HG02885 (cell line): Measurements from ENCODE around the gene ADNP.

Source experiments
- ATAC-seq: cut with Tn5 transposase; IDR thresholded peaks from one replicate; pipeline ENCODE4 v1.9.1; 2021; ENCODE audit warnings: mild to moderate bottlenecking; ENCODE audit not compliant: unreplicated experiment, poor library complexity

Gene ADNP

DNA sequence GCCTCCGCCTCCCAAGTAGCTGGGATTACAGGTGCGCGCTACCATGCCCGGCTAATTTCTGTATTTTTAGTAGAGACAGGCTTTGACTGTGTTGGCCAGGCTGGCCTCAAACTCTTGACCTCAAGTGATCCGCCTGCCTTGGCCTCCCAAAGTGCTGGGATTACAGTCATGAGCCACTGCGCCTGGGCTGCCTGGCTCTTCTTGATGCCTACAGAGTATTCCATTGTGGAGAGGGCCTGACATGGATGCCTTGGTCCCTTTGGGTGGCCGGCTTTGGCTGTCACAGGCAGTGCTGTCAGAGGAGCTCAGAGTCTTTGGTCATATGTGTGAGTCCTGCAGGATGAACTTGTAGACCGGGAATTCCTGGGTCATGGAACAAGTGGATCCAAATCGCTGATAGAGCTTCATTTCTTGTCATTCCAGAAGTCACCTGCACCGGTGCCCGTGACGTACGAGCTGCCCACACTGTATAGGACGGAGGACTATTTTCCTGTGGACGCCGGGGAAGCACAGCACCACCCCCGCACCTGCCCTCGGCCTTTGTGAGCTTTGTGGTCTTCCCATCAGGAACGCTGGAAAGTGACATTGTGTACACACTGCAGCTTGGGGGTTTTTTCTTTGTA is 55.1 kb downstream of the ADNP start:
- no peak for ATAC-seq

- ATAC-seq: no peak
These were observed 56.2 kb downstream of the ADNP start for GRCh38 chr20:50874758-50875665.

GRCh38 chr20:50874111-50874757 is 57.0 kb downstream of the ADNP start:
- ATAC-seq: no peak

- ATAC-seq: no peak
These were observed 57.7 kb downstream of the ADNP start for GRCh38 chr20:50873585-50873984.

DNA sequence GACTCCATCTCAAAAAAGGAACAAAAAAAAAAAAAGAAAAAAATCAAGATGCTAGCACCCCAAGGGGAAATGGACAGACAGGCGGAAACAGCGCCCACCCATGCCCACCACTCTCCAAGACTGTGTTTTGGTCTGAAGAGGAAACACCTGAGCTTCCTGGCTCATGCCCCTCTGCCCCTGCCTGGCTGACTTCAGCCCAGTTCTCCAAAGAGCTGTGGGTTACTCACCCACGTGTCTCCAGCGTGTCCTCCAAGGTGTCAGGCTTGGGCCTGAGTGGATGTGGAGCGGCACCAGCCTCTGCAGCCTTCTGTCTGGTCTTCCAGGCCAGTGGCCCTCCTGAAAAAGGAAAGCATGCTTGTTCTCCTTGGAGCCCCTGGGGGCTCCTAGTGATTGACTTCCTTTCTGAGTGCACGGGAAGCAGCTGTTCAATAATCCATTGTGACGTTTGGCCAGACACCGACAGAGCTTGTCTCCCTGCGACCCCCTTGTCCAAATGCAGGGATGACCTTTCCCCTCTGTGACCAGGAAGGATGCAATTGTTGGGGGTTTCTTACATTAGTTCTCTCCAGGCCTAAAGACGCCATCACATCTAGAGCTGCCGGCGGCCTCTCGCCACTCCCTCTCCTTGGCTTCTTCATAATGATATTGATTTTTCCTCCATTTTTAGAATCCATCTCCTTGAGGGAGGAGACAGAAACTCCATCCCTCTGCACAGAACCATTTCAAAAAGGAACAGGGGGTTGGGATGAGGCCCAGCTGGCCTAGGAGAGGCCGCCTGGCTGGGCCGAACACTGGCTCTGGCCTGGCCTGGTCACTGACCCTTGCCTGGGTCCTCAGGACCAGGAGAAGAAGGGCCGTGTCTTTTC is 58.4 kb downstream of the ADNP start:
- no peak for ATAC-seq

DNA sequence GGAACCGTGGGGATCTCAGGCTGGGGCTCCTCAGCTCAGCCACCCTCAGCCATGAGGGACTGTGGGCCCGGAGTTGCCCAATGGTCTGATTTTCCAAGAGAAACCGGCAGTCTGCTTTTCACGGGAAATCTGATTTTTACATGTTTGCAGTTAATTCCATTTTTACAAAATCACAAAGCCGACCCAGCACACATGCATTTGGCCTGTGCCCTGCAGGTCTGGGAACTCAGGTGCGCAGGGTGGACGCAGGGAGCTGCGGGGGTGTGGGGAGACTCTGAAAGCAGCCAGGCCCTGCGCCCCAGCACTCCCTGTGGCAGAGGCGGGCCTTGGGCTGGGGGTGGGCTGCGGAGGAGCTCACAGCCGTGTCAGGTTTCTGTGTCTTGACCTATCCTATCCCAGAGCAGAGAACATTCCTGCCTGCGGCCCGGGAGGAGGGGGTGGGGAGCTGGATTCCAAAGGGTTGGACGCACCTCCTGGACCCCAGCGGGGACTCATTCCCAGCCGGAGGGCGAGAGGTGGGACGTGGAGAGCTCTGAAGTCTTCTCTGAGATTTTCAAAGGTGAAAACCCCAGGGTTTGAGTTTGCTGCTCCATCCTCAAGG is 60.6 kb downstream of the ADNP start:
- ATAC-seq: no peak

- no peak for ATAC-seq
These were observed 62.4 kb downstream of the ADNP start for GRCh38 chr20:50868509-50869495.

DNA sequence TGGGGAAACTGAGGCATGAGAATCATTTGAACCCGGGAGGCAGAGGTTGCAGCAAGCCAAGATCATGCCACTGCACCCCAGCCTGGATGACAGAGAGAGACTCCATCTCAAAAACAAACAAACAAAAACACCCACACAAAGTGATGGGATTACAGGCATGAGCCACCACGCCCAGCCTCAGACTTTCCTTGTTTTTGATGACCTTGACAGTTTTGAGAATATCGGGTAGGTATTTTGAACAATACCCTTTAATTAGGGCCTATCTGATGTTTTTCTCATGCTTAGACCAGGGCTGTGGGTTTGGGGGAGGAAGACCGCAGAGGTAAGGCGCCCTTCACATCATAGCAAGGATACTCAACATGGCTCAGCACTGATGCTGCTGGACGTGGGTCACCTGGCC is 63.4 kb downstream of the ADNP start:
- ATAC-seq: no peak

- ATAC-seq: no peak
These were observed 64.4 kb downstream of the ADNP start for GRCh38 chr20:50866831-50867230.

- no peak for ATAC-seq
These were observed 65.1 kb downstream of the ADNP start for GRCh38 chr20:50866036-50866685.

- no peak for ATAC-seq
These were observed 65.6 kb downstream of the ADNP start for GRCh38 chr20:50865591-50865990.

DNA sequence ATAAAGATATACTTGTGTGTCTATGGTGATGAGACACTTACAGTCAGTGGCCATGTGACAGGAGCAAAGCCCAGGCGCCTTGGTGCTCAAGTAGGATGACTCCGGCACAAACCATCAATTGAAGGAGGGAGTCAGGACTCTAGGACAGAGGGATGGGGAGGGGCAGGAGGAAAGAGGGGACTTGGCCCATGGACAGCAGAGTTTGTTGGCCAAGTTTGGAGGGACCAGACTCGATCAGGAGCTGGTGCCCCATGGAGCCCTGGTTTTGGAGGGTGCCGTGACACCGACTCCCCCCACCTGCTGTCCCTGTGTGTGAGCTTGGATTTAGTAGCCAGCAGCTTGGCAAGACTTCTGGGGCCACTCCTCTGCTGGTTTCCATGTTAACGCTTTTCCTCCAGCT is 66.1 kb downstream of the ADNP start:
- ATAC-seq: no peak

GRCh38 chr20:50862546-50862945 is 68.7 kb downstream of the ADNP start:
- no peak for ATAC-seq

- no peak for ATAC-seq
These were observed 70.2 kb downstream of the ADNP start for GRCh38 chr20:50861012-50861411.

- ATAC-seq: no peak
These were observed 72.1 kb downstream of the ADNP start for GRCh38 chr20:50859161-50859560.

GRCh38 chr20:50858525-50858924 is 72.7 kb downstream of the ADNP start:
- ATAC-seq: no peak

DNA sequence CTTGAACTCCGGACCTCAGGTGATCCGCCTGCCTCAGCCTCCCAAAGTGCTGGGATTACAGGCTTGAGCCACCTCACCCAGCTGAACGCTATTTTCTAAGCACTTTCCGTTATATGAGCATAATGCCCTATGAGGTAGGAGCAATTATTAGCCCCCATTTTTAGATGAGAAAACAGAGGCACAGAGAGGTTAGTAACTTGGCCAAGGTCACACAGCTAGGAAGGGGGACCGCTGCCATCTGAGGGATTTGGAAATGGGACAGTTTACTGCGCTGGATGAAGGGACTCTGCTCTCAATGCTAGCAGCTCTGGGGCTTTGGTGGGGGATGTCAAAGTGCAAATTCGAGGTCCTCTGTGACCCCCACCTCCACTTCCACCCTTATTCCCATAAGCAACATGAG is 73.9 kb downstream of the ADNP start:
- ATAC-seq: no peak

DNA sequence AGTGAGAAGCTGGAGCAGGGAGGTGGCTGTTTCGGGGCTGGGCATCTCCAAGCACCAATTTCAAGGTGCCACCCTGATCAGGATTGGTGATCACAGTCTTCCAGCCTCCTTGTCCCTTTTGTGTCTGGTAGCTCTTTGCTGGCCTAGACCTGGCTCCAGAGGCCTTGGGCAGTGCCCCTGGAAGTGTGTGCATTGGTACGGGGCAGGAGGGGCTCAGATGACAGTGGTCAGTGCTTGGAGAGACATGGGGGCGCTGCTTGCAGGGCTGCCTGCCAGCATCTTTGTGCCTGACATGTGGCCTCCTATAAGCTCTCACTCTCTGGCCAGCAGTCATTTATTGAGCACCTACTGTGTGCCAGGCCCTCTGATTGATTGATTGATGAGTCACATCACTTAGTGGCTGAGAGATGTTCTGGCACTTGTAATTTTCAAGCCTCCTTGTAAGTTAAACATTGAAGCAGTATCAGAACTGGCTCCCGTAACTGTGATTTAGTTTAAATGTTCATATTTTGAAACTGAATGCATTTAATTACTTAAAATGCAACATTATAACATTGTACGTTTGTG is 74.7 kb downstream of the ADNP start:
- ATAC-seq: no peak
